HepG2 (cell line): ENCODE measurements around the gene AMOTL2. TPM values are rescaled to one million over a fixed set of nuclear protein-coding genes. Genes with fewer than 3 reads are reported as not detected.
A peak's percentile ranks its signal among the peaks of the same experiment; 100 is the strongest.

Experiments used
- ATAC-seq: fragments of 200-7000 bp; cut with Tn5 transposase; 3 replicates; pipeline ENCODE4 v1.9.1; 2020; ENCODE audit warnings: mild to moderate bottlenecking, moderate library complexity
- BruUV-seq: library from RNA; stranded (reverse); fragments of 400-500 nt; replicated peaks from 2 replicates; lab custom pipeline; 2021; lab: Mats Ljungman, UMichigan
- CTCF ChIA-PET: fragments of 300-600 bp; formaldehyde crosslinking; extraction: SDS; loops from one replicate; lab custom pipeline; 2021; ENCODE audit warnings: low total read pairs, inconsistent platforms, low intra/inter-chr PET ratio; lab: Yijun Ruan, JAX
- POLR2A ChIA-PET: fragments of 350-600 bp; sonication (Branson Sonifier 250); formaldehyde crosslinking; loops from one replicate; lab custom pipeline; 2020; ENCODE audit warnings: antibody characterized with exemption, inconsistent platforms; lab: Yijun Ruan, JAX
- DNase-seq: peaks from one replicate; pipeline ENCODE4 v3.0.0-alpha.2; 2015; ENCODE audit warnings: low spot score
- FAIRE-seq: peaks from 3 replicates; lab custom pipeline; 2011; peaks lifted over from hg19 to GRCh38; lab: Jason Lieb, UNC
- H2AFZ ChIP-seq: one replicate; pipeline ENCODE4 v1.6.1; 2011; ENCODE audit warnings: low read length, inconsistent platforms
- H3K27ac ChIP-seq: fragments of 300-600 bp; 3 replicates; pipeline ENCODE4 v1.8.0; 2011; ENCODE audit warnings: mixed run types, mild to moderate bottlenecking, mixed read lengths, low read length, inconsistent platforms; ENCODE audit not compliant: insufficient read depth; ENCODE audit errors: extremely low read length
- H3K27me3 ChIP-seq, 2 experiments: fragments of 200-600 bp in 1 of 2; 2 replicates in 1 of 2; 3 replicates in 1 of 2; pipeline versions ENCODE4 v1.6.0 to v1.8.0; 2011; ENCODE audit warnings: low read length in 2 of 2, mild to moderate bottlenecking in 2 of 2, moderate library complexity in 2 of 2, inconsistent platforms in 1 of 2; ENCODE audit not compliant: insufficient read depth in 2 of 2, control insufficient read depth in 1 of 2
- H3K36me3 ChIP-seq, 2 experiments: fragments of 200-600 bp in 1 of 2; replicated peaks in 1 of 2; 2 replicates in 1 of 2; 3 replicates in 1 of 2; pipeline versions ENCODE4 v1.5.1 to v1.8.0; 2011; ENCODE audit warnings: low read length in 2 of 2, inconsistent platforms in 1 of 2; ENCODE audit not compliant: insufficient read depth in 2 of 2, control insufficient read depth in 1 of 2
- H3K4me1 ChIP-seq: 2 replicates; pipeline ENCODE4 v1.5.1; 2012; ENCODE audit warnings: low read length, inconsistent platforms; ENCODE audit not compliant: insufficient read depth
- H3K4me2 ChIP-seq: 2 replicates; pipeline ENCODE4 v1.6.0; 2011; ENCODE audit warnings: low read depth, low read length, inconsistent platforms
- H3K4me3 ChIP-seq, 3 experiments: fragments of 200-600 bp in 1 of 3; sonication (generic), shearing (Covaris generic) in 1 of 3; replicated peaks in 1 of 3; 2 replicates each; pipeline ENCODE4 v1.5.1; 2011 to 2016; ENCODE audit warnings: low read length in 3 of 3, inconsistent platforms in 2 of 3, low read depth in 2 of 3, mild to moderate bottlenecking in 2 of 3, control low read depth in 1 of 3, mixed read lengths in 1 of 3; ENCODE audit not compliant: insufficient read depth in 1 of 3
- H3K79me2 ChIP-seq: one replicate; pipeline ENCODE4 v1.6.1; 2011; ENCODE audit warnings: low read length, inconsistent platforms; ENCODE audit not compliant: insufficient read depth
- H3K9ac ChIP-seq: 2 replicates; pipeline ENCODE4 v1.6.0; 2011; ENCODE audit warnings: mild to moderate bottlenecking, low read depth, low read length, inconsistent platforms; ENCODE audit not compliant: insufficient read depth
- H3K9me3 ChIP-seq: 2 replicates; pipeline ENCODE4 v1.5.1; 2012; ENCODE audit warnings: mild to moderate bottlenecking, low read length
- H4K20me1 ChIP-seq: 2 replicates; pipeline ENCODE4 v1.6.0; 2011; ENCODE audit warnings: inconsistent platforms, mild to moderate bottlenecking, low read length, moderate library complexity; ENCODE audit not compliant: insufficient read depth
- ATF3 ChIP-seq: sonication (generic); formaldehyde crosslinking; IDR thresholded peaks from 2 replicates; pipeline ENCODE4 v1.4.0; 2020; ENCODE audit warnings: missing genetic modification reagents
- ATF4 ChIP-seq, 2 experiments: fragments of 450-650 bp in 1 of 2; sonication (generic) in 1 of 2; formaldehyde crosslinking; IDR thresholded peaks; 2 replicates each; pipeline versions ENCODE4 v1.5.0 to v1.8.0; 2020 to 2022; ENCODE audit warnings: mild to moderate bottlenecking in 1 of 2, missing genetic modification reagents in 1 of 2
- CEBPB ChIP-seq: IDR thresholded peaks from 2 replicates; pipeline ENCODE4 v1.6.1; 2011; ENCODE audit warnings: low read depth, low read length, improper control_type of control experiment, borderline replicate concordance
- CEBPG ChIP-seq: IDR thresholded peaks from 2 replicates; pipeline ENCODE4 v1.6.1; 2016
- CHD4 ChIP-seq: fragments of 200-600 bp; sonication (generic); IDR thresholded peaks from 2 replicates; pipeline ENCODE4 v1.7.0; 2017; ENCODE audit warnings: mild to moderate bottlenecking, low read length, borderline replicate concordance
- ERF ChIP-seq: IDR thresholded peaks from 2 replicates; pipeline ENCODE4 v1.6.1; 2018; ENCODE audit warnings: missing biosample characterization, missing genetic modification reagents
- FOSL2 ChIP-seq: sonication (generic); formaldehyde crosslinking; IDR thresholded peaks from 2 replicates; pipeline ENCODE4 v1.4.0; 2020; ENCODE audit warnings: missing genetic modification reagents
- GABPB1 ChIP-seq: IDR thresholded peaks from 2 replicates; pipeline ENCODE4 v1.6.1; 2016; ENCODE audit warnings: mild to moderate bottlenecking, missing genetic modification reagents, moderate library complexity, missing compliant biosample characterization
- GFI1 ChIP-seq: sonication (generic); formaldehyde crosslinking; IDR thresholded peaks from 2 replicates; pipeline ENCODE4 v1.5.0; 2020; ENCODE audit warnings: missing genetic modification reagents, mild to moderate bottlenecking, borderline replicate concordance
- JUN ChIP-seq: sonication (generic); formaldehyde crosslinking; IDR thresholded peaks from 2 replicates; pipeline ENCODE4 v1.4.0; 2020; ENCODE audit warnings: mild to moderate bottlenecking, missing genetic modification reagents
- MIER3 ChIP-seq: IDR thresholded peaks from 2 replicates; pipeline ENCODE4 v1.6.1; 2016; ENCODE audit warnings: missing compliant biosample characterization, borderline replicate concordance
- NFE2L2 ChIP-seq: fragments of 150-350 bp; IDR thresholded peaks from 2 replicates; pipeline ENCODE4 v1.6.1; 2014; ENCODE audit warnings: low read length
- PHF5A ChIP-seq: IDR thresholded peaks from one replicate; pipeline ENCODE4 v1.6.1; 2018; ENCODE audit warnings: low read depth, missing genetic modification reagents; ENCODE audit not compliant: unreplicated experiment
- RAD21 ChIP-seq: fragments of 450-650 bp; formaldehyde crosslinking; IDR thresholded peaks from 2 replicates; pipeline ENCODE4 v1.5.0; 2020; ENCODE audit warnings: mild to moderate bottlenecking
- SNRNP70 ChIP-seq: fragments of 200-400 bp; formaldehyde crosslinking; IDR thresholded peaks from 2 replicates; pipeline ENCODE4 v1.6.1; 2017; ENCODE audit warnings: mild to moderate bottlenecking, low read depth, low read length, moderate library complexity
- TBX3 ChIP-seq: fragments of 450-650 bp; IDR thresholded peaks from 2 replicates; pipeline ENCODE4 v1.6.1; 2017; ENCODE audit warnings: antibody characterized with exemption, mild to moderate bottlenecking, inconsistent platforms, borderline replicate concordance
- ZNF234 ChIP-seq: sonication (generic); formaldehyde crosslinking; conservative IDR thresholded peaks from 2 replicates; pipeline ENCODE4 v1.5.1; 2020; ENCODE audit warnings: mild to moderate bottlenecking, missing genetic modification reagents
- ZNF75D ChIP-seq: sonication (generic); formaldehyde crosslinking; IDR thresholded peaks from 2 replicates; pipeline ENCODE4 v1.8.1; 2023; ENCODE audit warnings: missing genetic modification reagents, mild to moderate bottlenecking, borderline replicate concordance
- WGBS: methylation state at CpG from one replicate; pipeline ENCODE4 v1.1.6; 2017; ENCODE audit warnings: low lambda C conversion rate; 5-methylcytosine and 5-hydroxymethylcytosine counted together
- in situ Hi-C: cut with HindIII; loops from 2 replicates; pipeline ENCODE4 v1.10.0; 2017; ENCODE audit warnings: low pct_unique_long_range_greater_than_20kb; ENCODE audit not compliant: extremely low pct_ligation_motif_present
- intact Hi-C: fragments of 100-400 bp; cut with micrococcal nuclease; formaldehyde crosslinking; loops from one replicate; pipeline ENCODE4 v1.10.0; 2022; ENCODE audit not compliant: unreplicated experiment
- polyA plus RNA-seq, 8 experiments: library from polyadenylated mRNA; depleted of rRNA in 3 of 8; stranded (reverse) in 7 of 8; unstranded in 1 of 8; fragments of >200 nt; fragmentation: Illumina TruSeq in 4 of 8; extraction: Trizol in 4 of 8; gene quantifications; 2 replicates each; pipeline versions ENCODE4 v1.2.1 to v1.2.3, GENCODE V29; 2011 to 2016; ENCODE audit warnings: low read depth in 4 of 8, missing spikeins in 1 of 8, mixed read lengths in 1 of 8; ENCODE audit not compliant: insufficient read depth in 1 of 8
- total RNA-seq, 5 experiments: library from RNA; depleted of rRNA; stranded (reverse); fragments of >200 nt; fragmentation: Illumina TruSeq; extraction: Trizol; gene quantifications; 2 replicates each; pipeline ENCODE4 v1.2.3, GENCODE V29; 2016; ENCODE audit warnings: low read depth in 1 of 5

The AMOTL2 gene
- total and polyA plus RNA-seq, 2 of the 13 experiments (the other 11 are each of a cell fraction or from before 2014, with no cell fraction given), result 17.3 to 18.5 TPM

DNA sequence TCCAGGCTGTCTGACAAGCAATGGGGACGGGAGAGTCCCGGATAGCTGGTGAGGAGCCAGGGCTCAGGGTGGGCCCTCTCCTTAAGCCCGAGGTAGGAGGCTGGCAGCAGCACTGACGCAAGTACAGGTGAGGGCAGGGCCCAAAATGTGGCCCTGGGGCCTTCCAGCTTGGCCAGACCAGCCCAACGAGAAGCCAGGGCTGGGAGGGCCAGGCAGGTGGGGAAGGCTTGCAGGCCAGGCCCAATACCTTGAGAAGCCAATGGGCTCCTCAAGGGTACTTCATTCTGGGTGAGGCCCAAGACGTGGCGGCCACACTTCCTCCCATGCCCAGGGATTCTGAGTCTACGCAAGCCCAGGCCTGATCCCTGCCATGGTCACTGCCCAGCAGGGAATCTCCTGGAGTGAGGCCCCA lies 37.2 kb downstream of the AMOTL2 start:
- Histone ChIP-seq H3K4me3 (no peak overlapping the region), H3K27ac (no peak overlapping the region), H3K4me2 (no peak overlapping the region), H4K20me1 (no peaks in the 10 kb centered on the region), H3K9me3 (no peaks in the 10 kb centered on the region), H3K27me3 (no peaks in the 10 kb centered on the region), H3K36me3 (no peaks in the 10 kb centered on the region), H3K4me1 (peaks cover 91% of the 10 kb centered on the region), H3K9ac (no peak overlapping the region), H2AFZ (no peak overlapping the region), H3K79me2 (no peaks in the 10 kb centered on the region)
- no peak for TF ChIP-seq CHD4
- 0 out of 2 replicates have a peak, but pooled peaks have one; percentile 16 for TF ChIP-seq GABPB1 (CRISPR knock-in tag)
- POLR2A ChIA-PET, result interaction anchor here (1.1 kb wide), 1 partner anchor 38 kb away, joined by 4 read pairs; the partner anchor contains the start of gene AMOTL2
- CTCF ChIA-PET, result no interaction called here
- intact Hi-C loops (no loop called here), in situ Hi-C loops (no loop called here)
- no TSS peak for BruUV-seq
- DNase-seq (no peak), ATAC-seq (no peak), FAIRE-seq (no peak)
- WGBS, result 98% methylated on average over 5 of the region's 8 CpGs

- Histone ChIP-seq H3K27ac (no peak overlapping the region), H3K4me3 (no peak overlapping the region), H3K36me3 (no peaks in the 10 kb centered on the region), H3K4me2 (no peak overlapping the region), H3K79me2 (no peaks in the 10 kb centered on the region), H3K4me1 (peaks cover 92% of the 10 kb centered on the region)
- CTCF ChIA-PET, result no interaction called here
- intact Hi-C loops (no loop called here), in situ Hi-C loops (no loop called here)
- FAIRE-seq, result no peak
- no peak for ATAC-seq
- POLR2A ChIA-PET, result interaction anchor here (1.1 kb wide), 1 partner anchor 38 kb away, joined by 4 read pairs; the partner anchor contains the start of gene AMOTL2
- no peak for DNase-seq
- TF ChIP-seq ATF3 (0 out of 2 replicates have a peak, but pooled peaks have one; percentile 25), CEBPB (peak; percentile 77), ERF (CRISPR knock-in tag) (no peak), RAD21 (no peak), MIER3 (CRISPR knock-in tag) (no peak), SNRNP70 (no peak), ATF4 (CRISPR knock-in tag; IDR thresholded peaks at IDR 0.05) (peak in 1 of 2 experiments; percentile 91; a peak in 2 of 4 replicates), CEBPG (CRISPR knock-in tag) (peak; percentile 72), TBX3 (no peak), ZNF75D (CRISPR knock-in tag) (no peak), NFE2L2 (no peak), ZNF234 (CRISPR knock-in tag) (no peak), PHF5A (CRISPR knock-in tag) (no peak), JUN (CRISPR knock-in tag) (no peak), GFI1 (CRISPR knock-in tag) (no peak), FOSL2 (CRISPR knock-in tag) (peak; percentile 85)
- TF ChIP-seq, all 625 proteins: peak for 5
- Histone ChIP-seq H3K9ac (no peak overlapping the region), H4K20me1 (no peaks in the 10 kb centered on the region), H3K27me3 (no peaks in the 10 kb centered on the region), H2AFZ (no peak overlapping the region), H3K9me3 (no peaks in the 10 kb centered on the region)
- no TSS peak for BruUV-seq
- WGBS, result 34% methylated on average over 6 of the region's 6 CpGs
Measured at GRCh38 chr3:134336587-134336986, 37.7 kb downstream of the AMOTL2 start.
